HT-29 (cell line): ENCODE data around the gene SARS2. TPM values are rescaled to one million over a fixed set of nuclear protein-coding genes. Genes with fewer than 3 reads are reported as not detected.

Source experiments
- DNase-seq: peaks from one replicate; pipeline ENCODE4 v3.0.0-alpha.2; 2015; ENCODE audit warnings: low spot score
- total RNA-seq: library from RNA; depleted of rRNA; stranded (reverse); fragments of >200 nt; shearing (Covaris generic); gene quantifications from 2 replicates; pipeline ENCODE4 v1.2.3, GENCODE V29; 2014

The SARS2 gene
- total RNA-seq, 1 experiment from 2014 or later = 100 TPM

DNA sequence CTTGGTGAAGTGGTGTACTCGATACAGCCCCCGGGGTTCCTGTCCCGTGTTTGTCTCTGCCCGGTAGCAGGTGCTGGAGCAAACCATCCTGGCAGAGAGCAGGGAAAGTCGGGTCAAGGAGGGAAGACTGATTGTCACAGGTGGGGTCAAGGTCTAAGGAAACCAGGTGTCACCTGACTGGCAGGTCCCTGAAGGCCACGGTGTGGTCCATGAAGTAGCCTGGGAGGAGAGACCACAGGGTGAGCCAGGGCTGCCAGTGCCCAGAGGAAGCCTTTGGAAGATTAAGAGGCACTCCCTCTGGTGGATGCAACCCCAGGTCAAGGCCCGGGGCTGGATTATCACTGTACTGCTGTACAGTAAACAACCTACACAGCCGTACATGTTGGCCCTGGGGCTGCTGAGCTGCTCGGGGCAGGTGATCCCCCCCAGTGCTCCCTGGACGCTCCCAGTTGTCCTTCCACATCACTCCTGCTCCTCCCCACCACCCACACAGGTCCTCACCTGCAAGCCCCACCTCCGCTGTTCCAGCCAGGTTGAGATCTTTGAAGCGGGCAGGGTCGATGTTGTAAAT is 12.6 kb downstream of the SARS2 start:
- peak; percentile 83 for DNase-seq

GRCh38 chr19:38917516-38917915 is 13.0 kb downstream of the SARS2 start:
- no peak for DNase-seq

DNA sequence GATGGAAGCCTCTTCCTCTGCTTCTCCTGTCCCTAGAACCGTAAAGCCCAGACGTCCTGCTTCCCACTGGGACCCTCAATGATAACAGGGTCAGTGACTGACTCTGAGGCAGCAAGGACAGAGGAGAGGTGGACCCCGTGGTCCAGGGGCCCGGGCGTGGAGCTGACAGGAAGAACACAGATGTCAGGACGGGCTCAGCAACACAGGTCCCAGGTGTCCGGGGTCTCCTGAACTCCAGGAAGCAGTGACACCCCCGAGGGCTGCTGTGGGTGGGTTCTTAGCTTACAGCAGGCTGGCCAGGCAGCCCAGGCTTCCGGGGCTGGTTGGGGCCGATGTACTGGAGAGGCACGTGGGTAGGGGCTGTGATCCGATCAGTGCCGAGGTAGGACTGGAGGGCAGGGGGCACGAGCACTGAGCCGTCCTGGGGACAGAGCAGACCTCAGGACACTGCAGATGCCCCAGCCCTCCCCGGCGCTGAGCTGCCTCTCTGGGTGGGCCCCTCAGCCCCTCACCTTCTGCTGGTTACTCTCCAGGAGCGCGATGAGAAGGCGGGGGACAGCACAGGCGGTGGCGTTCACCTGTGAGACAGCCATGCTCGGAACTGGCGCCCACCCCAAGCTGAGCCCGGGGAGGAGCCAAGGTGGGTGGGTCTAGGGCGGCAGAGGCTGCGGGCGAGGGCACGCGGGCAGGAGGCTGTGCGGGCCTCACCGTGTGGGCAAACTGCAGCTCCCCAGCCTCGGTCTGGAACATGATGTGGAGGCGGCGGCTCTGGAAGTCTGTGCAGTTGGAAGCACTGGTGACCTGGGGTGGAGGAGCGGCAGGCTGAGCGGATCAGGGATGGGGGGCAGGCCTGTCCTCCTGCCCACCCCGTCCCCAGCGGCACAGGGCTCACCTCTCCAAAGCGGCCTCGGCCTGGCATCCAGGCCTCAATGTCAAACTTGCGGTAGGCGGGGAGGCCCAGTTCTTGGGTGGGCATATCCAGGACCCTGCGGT is 14.9 kb downstream of the SARS2 start:
- no peak for DNase-seq

DNA sequence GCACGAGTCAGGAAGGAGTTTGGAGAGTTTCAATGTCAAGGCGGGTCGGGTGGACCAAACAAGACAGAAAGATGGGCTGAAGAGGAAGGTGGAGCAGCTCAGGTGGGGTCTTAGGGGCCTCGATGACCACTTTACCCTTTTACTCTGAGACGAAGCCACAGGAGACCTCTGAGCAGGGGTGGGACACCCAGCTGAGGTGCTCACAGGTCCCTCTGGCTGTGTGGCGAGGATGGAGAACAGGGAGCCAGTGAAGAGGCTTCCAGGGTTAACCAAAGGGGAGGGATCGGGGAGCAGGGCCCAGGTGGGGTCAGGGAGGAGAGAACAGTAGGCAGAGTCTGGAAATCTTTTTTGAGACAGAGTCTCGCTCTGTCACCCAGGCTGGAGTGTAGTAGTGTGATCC is 16.6 kb downstream of the SARS2 start:
- DNase-seq = no peak

DNA sequence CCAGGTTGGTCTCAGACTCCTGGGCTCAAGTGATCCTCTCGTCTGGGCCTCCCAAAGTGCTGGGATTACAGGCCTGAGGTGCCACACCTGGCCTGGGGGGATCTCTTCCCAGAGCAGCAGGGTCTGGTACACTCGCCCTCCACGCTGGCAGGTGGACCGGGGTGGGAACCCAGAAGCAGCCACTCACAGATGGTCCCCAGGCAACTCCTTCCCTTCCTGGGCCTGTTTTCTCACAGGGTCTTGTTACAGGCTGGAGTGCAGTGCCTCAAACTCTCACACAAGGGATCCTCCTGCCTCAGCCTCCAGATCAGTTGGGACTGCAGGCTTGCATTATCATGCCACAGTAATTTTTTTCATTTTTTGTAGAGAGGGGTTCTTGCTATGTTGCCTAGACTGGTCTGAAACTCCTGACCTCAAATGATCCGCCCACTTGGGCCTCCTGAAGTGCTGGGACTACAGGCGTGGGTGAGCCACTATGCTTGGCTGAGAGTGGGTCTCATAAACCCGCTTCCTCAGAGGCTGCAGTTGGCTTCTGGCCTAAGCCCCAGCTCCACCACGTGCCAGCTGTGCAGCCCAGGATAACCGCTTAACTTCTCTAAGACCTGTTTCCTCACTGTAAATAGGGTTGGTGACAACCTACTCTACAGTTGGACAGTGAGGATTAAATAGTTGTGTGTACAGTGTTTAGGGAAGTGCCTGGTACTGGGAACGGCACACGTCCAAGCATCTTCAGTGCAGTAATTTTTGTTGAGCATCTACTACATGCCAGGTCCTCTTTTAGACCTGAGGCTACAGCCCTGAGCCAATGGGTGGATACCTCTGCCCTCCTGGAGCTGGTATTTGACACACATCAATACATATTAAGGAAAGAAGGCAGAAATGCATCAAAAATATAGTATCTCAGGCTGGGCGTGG is 17.7 kb downstream of the SARS2 start:
- DNase-seq = no peak

DNA sequence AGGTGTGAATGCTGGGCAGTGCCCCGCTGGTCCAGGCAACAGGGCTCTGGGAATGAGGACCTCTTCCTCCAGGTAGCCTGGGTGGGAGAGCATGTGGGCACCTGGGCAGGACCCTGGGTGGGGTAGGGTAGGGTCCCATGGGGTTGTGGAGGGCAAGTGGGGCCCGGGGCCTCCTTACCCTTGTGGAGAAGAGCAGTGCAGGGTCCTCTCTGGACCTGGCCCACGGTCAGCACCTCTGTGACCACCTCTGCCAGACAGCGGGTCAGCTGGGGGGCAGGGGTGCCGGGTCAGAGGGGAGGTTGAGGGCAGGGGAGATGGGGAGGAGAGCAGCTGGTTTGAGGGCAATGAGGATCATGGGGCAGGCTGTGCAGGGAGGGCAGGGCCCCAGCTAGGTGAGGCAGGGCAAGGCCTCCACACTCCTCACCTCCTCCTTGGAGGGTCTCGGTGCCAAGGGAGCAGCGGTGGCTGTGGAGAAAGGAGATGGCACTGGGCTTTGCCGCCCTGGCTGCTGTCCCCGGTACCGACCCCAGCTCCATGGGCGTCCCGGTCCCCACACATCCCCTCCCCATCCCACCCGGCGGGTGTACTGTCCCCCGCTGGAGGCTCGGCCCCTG is 19.1 kb downstream of the SARS2 start:
- no peak for DNase-seq

GRCh38 chr19:38910488-38910887 is 20.1 kb downstream of the SARS2 start:
- no peak for DNase-seq

- no peak for DNase-seq
Observed at GRCh38 chr19:38908911-38909310, 21.7 kb downstream of the SARS2 start.

DNA sequence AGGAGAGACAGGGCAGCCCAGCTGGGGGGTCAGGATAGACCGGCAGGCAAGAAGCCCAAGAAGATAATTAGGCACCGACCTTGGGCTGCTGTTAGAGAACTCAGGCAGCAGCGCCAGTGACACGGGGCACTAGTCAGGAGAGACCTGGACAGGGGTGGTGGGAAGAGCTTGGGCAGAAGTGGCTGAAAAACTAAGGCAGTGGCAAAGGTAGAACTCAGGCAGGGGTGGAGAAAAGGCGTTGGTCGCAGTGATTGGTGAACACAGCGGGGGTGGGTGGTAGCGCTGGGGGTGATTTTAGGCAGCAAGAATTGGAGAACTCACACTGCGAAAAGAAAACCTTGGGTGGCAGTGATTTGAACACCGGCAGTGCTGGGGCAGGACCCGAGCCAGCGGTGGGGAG is 22.9 kb downstream of the SARS2 start:
- DNase-seq = no peak

GRCh38 chr19:38907227-38907626 is 23.3 kb downstream of the SARS2 start:
- DNase-seq = no peak

DNA sequence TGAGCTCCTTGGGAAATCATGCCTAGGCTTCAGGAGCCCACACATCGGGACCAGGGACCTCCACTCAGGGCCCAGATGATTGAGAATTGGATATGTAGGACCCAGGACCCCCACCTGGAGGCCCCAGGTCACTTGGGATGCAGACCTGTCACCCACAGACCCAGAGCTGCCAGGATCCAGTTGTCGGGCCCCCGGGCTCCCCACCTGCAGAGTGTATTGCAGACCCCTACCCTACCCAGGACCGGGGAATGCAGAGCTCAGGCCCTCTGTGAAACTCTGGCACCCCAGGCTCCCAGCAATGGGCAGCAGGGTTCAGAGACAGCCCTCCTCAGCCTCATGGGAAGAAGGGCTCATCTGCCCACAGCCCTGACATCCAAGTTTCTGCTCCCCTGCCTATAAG is 24.9 kb downstream of the SARS2 start:
- no peak for DNase-seq

GRCh38 chr19:38904581-38905539 is 25.7 kb downstream of the SARS2 start:
- DNase-seq = no peak

GRCh38 chr19:38901683-38902082 is 28.9 kb downstream of the SARS2 start:
- DNase-seq = no peak

DNA sequence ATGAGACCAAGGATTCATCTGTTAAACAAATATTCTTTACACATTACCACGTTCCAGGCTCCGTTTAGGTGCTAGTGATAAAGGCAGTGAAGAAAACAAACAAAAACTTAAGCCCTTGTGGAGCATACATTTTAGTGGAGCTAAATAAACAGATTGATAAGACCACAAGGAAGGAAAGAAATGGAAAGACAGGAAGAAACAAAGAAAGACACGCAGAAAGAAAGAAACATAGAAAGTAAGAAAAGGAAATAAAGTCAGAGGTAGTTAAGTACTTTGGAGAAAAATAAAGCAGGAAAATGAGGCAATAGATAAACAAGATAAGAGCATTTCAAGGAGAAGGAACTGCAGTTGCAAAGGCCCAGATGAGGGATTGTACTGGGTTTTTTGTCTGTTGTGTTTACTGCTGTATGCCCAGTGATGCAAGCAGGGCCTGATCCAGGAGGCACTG is 29.8 kb downstream of the SARS2 start:
- DNase-seq = no peak

GRCh38 chr19:38900202-38900629 is 30.3 kb downstream of the SARS2 start:
- peak; percentile 82 for DNase-seq

- DNase-seq = peak; percentile 100
Observed at GRCh38 chr19:38899447-38900201, 30.9 kb downstream of the SARS2 start, which contains the start of the genes NFKBIB and SIRT2. Gene NFKBIB (plus strand): TSS chr19:38899969. CDS start chr19:38900033, 64 bp downstream. Gene SIRT2 (minus strand): TSS chr19:38899618. CDS start chr19:38899521, 97 bp downstream.

- peak; percentile 55 for DNase-seq
Observed at GRCh38 chr19:38898788-38899446, 31.6 kb downstream of the SARS2 start.

GRCh38 chr19:38894968-38895367 is 35.6 kb downstream of the SARS2 start:
- no peak for DNase-seq

GRCh38 chr19:38893341-38893771 is 37.2 kb downstream of the SARS2 start:
- DNase-seq = no peak
